Natural killer cell (primary cell): Measurements from ENCODE around the gene VSIG10L. TPM values are rescaled to one million over a fixed set of nuclear protein-coding genes. Genes with fewer than 3 reads are reported as not detected.

Source experiments
- ATAC-seq, 3 donors: fragments of 150-1000 bp in 2 of 3; fragments of 200-7000 bp in 1 of 3; cut with Tn5 transposase; 1 replicate in 1 of 3; 2 replicates in 2 of 3; pipeline ENCODE4 v1.10.0; 2021; ENCODE audit warnings: mild to moderate bottlenecking in 2 of 3, moderate library complexity in 2 of 3
- DNase-seq, 2 donors: peaks; one replicate each; pipeline versions ENCODE4 v3.0.0 to v3.0.0-alpha.2; 2013 to 2021; ENCODE audit warnings: mixed read lengths in 1 of 2
- H3K27ac ChIP-seq: one replicate; pipeline ENCODE4 v1.5.1; 2013; ENCODE audit warnings: mild to moderate bottlenecking, low read length
- H3K27me3 ChIP-seq: one replicate; pipeline ENCODE4 v1.6.1; 2013; ENCODE audit warnings: low read length; ENCODE audit not compliant: control insufficient read depth, insufficient read depth
- H3K36me3 ChIP-seq: one replicate; pipeline ENCODE4 v1.6.1; 2013; ENCODE audit warnings: low read length; ENCODE audit not compliant: control insufficient read depth, insufficient read depth
- H3K4me1 ChIP-seq: one replicate; pipeline ENCODE4 v1.6.1; 2013; ENCODE audit warnings: low read length; ENCODE audit not compliant: control insufficient read depth, insufficient read depth
- H3K4me3 ChIP-seq: one replicate; pipeline ENCODE4 v1.5.1; 2013; ENCODE audit warnings: low read length
- H3K9me3 ChIP-seq: one replicate; pipeline ENCODE4 v1.6.1; 2013; ENCODE audit warnings: low read length; ENCODE audit not compliant: control insufficient read depth, insufficient read depth
- H3K27ac Mint-ChIP-seq, 2 donors: one replicate each; pipeline ENCODE4 v1.8.0; 2022; ENCODE audit warnings: mild to moderate bottlenecking in 2 of 2, mixed read lengths in 2 of 2, moderate library complexity in 1 of 2
- H3K27me3 Mint-ChIP-seq, 2 donors: one replicate each; pipeline ENCODE4 v1.8.0; 2022; ENCODE audit warnings: low read depth in 2 of 2, mixed read lengths in 2 of 2
- H3K36me3 Mint-ChIP-seq: one replicate; pipeline ENCODE4 v1.8.0; 2022; ENCODE audit warnings: mixed read lengths
- H3K4me1 Mint-ChIP-seq, 2 donors: one replicate each; pipeline ENCODE4 v1.8.0; 2022; ENCODE audit warnings: mixed read lengths in 2 of 2
- H3K4me3 Mint-ChIP-seq: one replicate; pipeline ENCODE4 v1.8.0; 2022; ENCODE audit warnings: mild to moderate bottlenecking, moderate library complexity, mixed read lengths
- H3K9me3 Mint-ChIP-seq, 2 donors: one replicate each; pipeline ENCODE4 v1.8.0; 2022; ENCODE audit warnings: mixed read lengths in 2 of 2
- CTCF ChIP-seq: fragments of 200-600 bp; IDR thresholded peaks from one replicate; pipeline ENCODE4 v1.8.0; 2022; ENCODE audit warnings: antibody characterized with exemption
- WGBS: methylation state at CpG from one replicate; pipeline ENCODE4 v1.1.7; 2013; ENCODE audit warnings: missing lambda C conversion rate; ENCODE audit not compliant: insufficient coverage; 5-methylcytosine and 5-hydroxymethylcytosine counted together
- intact Hi-C: fragments of 100-400 bp; cut with micrococcal nuclease; formaldehyde crosslinking; loops from one replicate; pipeline ENCODE4 v1.14.2; 2022
- total RNA-seq, 4 donors: library from RNA; stranded (reverse); fragments of 120-200 nt in 1 of 4; gene quantifications; one replicate each; pipeline versions ENCODE4 v1.2.3 to v1.2.4, GENCODE V29; 2013 to 2022

VSIG10L gene
- total RNA-seq, 3 donors from 2014 or later (not counting 1 experiment from before 2014, with no cell fraction given) = 0.52 to 0.68 TPM; not detected in 1

DNA sequence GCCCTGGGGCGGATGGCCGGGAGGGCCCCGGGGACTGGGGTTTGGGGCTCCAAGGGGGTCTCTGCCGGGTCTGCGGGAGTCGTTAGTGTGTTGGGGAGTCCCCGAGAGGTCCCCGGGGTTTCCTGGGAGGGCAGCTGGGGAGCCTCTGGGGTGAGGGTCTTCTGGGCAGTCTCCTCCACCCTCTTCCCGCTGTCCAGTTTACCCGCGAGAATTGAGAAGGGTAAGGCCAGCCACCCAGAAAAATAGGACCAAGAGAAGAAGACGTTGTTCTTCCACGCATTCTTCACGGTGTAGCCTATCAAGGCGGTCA, 25.3 kb upstream of the VSIG10L start:
- peak overlapping the region; percentile 88 to 94 for H3K27ac Mint-ChIP-seq
- Histone ChIP-seq H3K9me3 (no peaks in the 10 kb centered on the region), H3K27ac (peak overlapping the region; percentile 88), H3K4me3 (peak overlapping the region; percentile 95), H3K36me3 (peaks cover 7% of the 10 kb centered on the region), H3K27me3 (no peaks in the 10 kb centered on the region), H3K4me1 (peaks cover 82% of the 10 kb centered on the region)
- peak overlapping the region; percentile 98 for H3K4me3 Mint-ChIP-seq
- H3K4me1 Mint-ChIP-seq = peaks cover 53 to 82% of the 10 kb centered on the region in 2 donors
- no peaks in the 10 kb centered on the region for H3K27me3 Mint-ChIP-seq
- intact Hi-C loops = loop anchor here (1.0 to 5.0 kb wide), 3 partner anchors 28 to 235 kb away; no protein-coding TSS in a partner anchor
- DNase-seq (no peak), ATAC-seq (no peak)
- H3K9me3 Mint-ChIP-seq = no peaks in the 10 kb centered on the region
- TF ChIP-seq CTCF = no peak
- WGBS = 0% methylated on average over 15 of the region's 15 CpGs
- H3K36me3 Mint-ChIP-seq = peaks cover 18% of the 10 kb centered on the region

DNA sequence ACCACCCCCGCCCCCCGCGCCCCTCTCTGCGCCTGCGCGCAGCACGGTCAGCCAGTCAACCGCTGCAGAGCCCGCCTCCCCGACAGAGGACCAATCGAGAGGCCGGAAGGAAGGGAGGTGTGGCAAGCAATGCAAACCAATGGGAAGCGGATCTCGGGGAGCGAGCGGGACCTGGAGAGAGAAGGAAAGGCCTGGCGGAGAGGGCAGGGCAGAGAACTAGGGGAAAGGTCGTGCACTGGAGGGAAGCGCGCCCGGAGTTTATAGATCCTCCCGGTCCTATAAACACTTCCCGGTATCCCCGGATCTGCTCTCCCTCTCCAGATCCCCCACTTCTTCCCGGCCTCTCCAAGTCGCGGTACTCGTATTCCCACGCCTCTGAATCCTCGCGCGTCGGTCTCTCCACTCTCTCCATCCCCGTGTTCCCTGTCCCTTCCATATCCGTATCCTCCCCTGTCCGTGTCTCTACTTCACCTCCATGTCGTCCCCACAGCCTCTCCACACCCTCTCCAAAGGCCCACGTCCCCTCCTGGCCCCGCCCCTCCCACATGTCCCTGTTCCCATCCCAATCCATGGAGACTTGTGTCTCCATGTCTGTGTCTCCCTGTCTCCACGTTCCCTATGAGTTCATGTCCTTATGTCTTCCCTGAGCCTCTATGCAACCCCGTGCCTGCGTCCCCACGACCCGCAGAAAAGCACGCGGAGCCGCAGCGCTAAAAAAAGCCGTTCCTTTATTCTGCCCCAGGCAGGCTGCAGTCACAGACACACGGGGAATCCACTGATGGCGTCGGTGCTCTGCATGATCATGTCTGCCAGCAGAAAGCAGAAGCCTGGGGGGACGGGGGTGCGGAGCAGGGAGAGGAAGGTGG, 24.7 kb upstream of the VSIG10L start:
- H3K9me3 Mint-ChIP-seq = no peaks in the 10 kb centered on the region
- ATAC-seq (peak; percentile 38 to 52 (median 39)), DNase-seq (peak; percentile 78 to 94)
- peak overlapping the region; percentile 88 for H3K27ac ChIP-seq
- H3K4me3 Mint-ChIP-seq = peak overlapping the region; percentile 98
- TF ChIP-seq CTCF = no peak
- peak overlapping the region; percentile 95 for H3K4me3 ChIP-seq
- no peaks in the 10 kb centered on the region for H3K27me3 ChIP-seq
- H3K27me3 Mint-ChIP-seq = no peaks in the 10 kb centered on the region
- peaks cover 78% of the 10 kb centered on the region for H3K4me1 ChIP-seq
- H3K36me3 ChIP-seq = peaks cover 7% of the 10 kb centered on the region
- under 1% methylated on average over 52 of the region's 54 CpGs for WGBS
- peak overlapping the region; percentile 88 to 94 for H3K27ac Mint-ChIP-seq
- intact Hi-C loops = loop anchor here (1.0 to 5.0 kb wide), 3 partner anchors 28 to 234 kb away; no protein-coding TSS in a partner anchor
- H3K9me3 ChIP-seq = no peaks in the 10 kb centered on the region
- peaks cover 53 to 87% of the 10 kb centered on the region in 2 donors for H3K4me1 Mint-ChIP-seq
- H3K36me3 Mint-ChIP-seq = peaks cover 18% of the 10 kb centered on the region

- no peak for DNase-seq
- peaks cover 12% of the 10 kb centered on the region for H3K36me3 Mint-ChIP-seq
- no peak for ATAC-seq
- intact Hi-C loops = loop anchor here (2.0 to 5.0 kb wide), 2 partner anchors 27 to 234 kb away; no protein-coding TSS in a partner anchor
- peak within 1 kb of the TSS; percentile 88 to 94 for H3K27ac Mint-ChIP-seq
- peak within 1 kb of the TSS; percentile 95 for H3K4me3 ChIP-seq
- peaks cover 71% of the 10 kb centered on the region for H3K4me1 ChIP-seq
- H3K27me3 Mint-ChIP-seq = no peaks in the 10 kb centered on the region
- WGBS = under 1% methylated on average over 27 of the region's 27 CpGs
- H3K36me3 ChIP-seq = peaks cover 2% of the 10 kb centered on the region
- no peak for TF ChIP-seq CTCF
- no peaks in the 10 kb centered on the region for H3K27me3 ChIP-seq
- peak within 1 kb of the TSS; percentile 98 for H3K4me3 Mint-ChIP-seq
- H3K9me3 ChIP-seq = no peaks in the 10 kb centered on the region
- H3K9me3 Mint-ChIP-seq = no peaks in the 10 kb centered on the region
- peak within 1 kb of the TSS; percentile 88 for H3K27ac ChIP-seq
- H3K4me1 Mint-ChIP-seq = peaks cover 48 to 82% of the 10 kb centered on the region in 2 donors
Observed at GRCh38 chr19:51365965-51366388, 24.0 kb upstream of the VSIG10L start, which contains the start of gene ETFB. TSS of gene ETFB (minus strand) at chr19:51366388. CDS start at chr19:51366326, 62 bp downstream.
